Kidney epithelial cell (primary cell): Measurements from ENCODE around the gene TPX2. TPM values are rescaled to one million over a fixed set of nuclear protein-coding genes. Genes with fewer than 3 reads are reported as not detected.

ENCODE experiments used
- DNase-seq: peaks from one replicate; pipeline ENCODE4 v3.0.0-alpha.2; 2010; ENCODE audit warnings: low read depth
- H3K27me3 ChIP-seq: 2 replicates; pipeline ENCODE4 v1.6.0; 2011; ENCODE audit warnings: low read length; ENCODE audit not compliant: control insufficient read depth, insufficient read depth
- H3K36me3 ChIP-seq: 2 replicates; pipeline ENCODE4 v1.5.1; 2011; ENCODE audit warnings: low read length; ENCODE audit not compliant: control insufficient read depth, insufficient read depth
- H3K4me3 ChIP-seq: 2 replicates; pipeline ENCODE4 v1.5.1; 2011; ENCODE audit warnings: low read depth, mild to moderate bottlenecking, control low read depth, low read length
- CTCF ChIP-seq: IDR thresholded peaks from 2 replicates; pipeline ENCODE4 v1.5.1; 2011; ENCODE audit warnings: mild to moderate bottlenecking, moderate library complexity, low read length, control low read depth, inconsistent platforms; ENCODE audit not compliant: insufficient read depth, poor library complexity, severe bottlenecking
- total RNA-seq: library from RNA; depleted of rRNA; stranded (reverse); fragments of >200 nt; gene quantifications from 2 replicates; pipeline ENCODE4 v1.2.3, GENCODE V29; 2015

TPX2 gene
- total RNA-seq, 1 donor from 2014 or later, result 16.1 TPM

- Histone ChIP-seq H3K36me3 (peaks cover 4% of the 10 kb centered on the region), H3K4me3 (no peak overlapping the region), H3K27me3 (no peaks in the 10 kb centered on the region)
- DNase-seq, result no peak
- TF ChIP-seq CTCF, result no peak
Measured at GRCh38 chr20:31694842-31695593, 44.1 kb upstream of the TPX2 start.

- DNase-seq, result peak; percentile 75
- Histone ChIP-seq H3K36me3 (peaks cover 5% of the 10 kb centered on the region), H3K27me3 (no peaks in the 10 kb centered on the region), H3K4me3 (no peak overlapping the region)
- no peak for TF ChIP-seq CTCF
Measured at GRCh38 chr20:31695849-31696804, 43.0 kb upstream of the TPX2 start.

GRCh38 chr20:31698243-31698802 lies 40.8 kb upstream of the TPX2 start:
- no peaks in the 10 kb centered on the region for H3K27me3 ChIP-seq
- H3K36me3 ChIP-seq, result peaks cover 6% of the 10 kb centered on the region
- DNase-seq, result no peak
- no peak for TF ChIP-seq CTCF
- H3K4me3 ChIP-seq, result no peak overlapping the region

GRCh38 chr20:31698803-31699718 lies 40.0 kb upstream of the TPX2 start:
- peak; percentile 99 for DNase-seq
- H3K4me3 ChIP-seq, result no peak overlapping the region
- peaks cover 6% of the 10 kb centered on the region for H3K36me3 ChIP-seq

More at GRCh38 chr20:31698803-31699718, 40.0 kb upstream of the TPX2 start:
- no peaks in the 10 kb centered on the region for H3K27me3 ChIP-seq
- no peak for TF ChIP-seq CTCF
